Measurements from ENCODE around the gene MACROD1. TPM values are rescaled to one million over a fixed set of nuclear protein-coding genes. Genes with fewer than 3 reads are reported as not detected.

The MACROD1 gene
- total RNA-seq, 1 experiment from 2014 or later, result 36.9 TPM

DNA sequence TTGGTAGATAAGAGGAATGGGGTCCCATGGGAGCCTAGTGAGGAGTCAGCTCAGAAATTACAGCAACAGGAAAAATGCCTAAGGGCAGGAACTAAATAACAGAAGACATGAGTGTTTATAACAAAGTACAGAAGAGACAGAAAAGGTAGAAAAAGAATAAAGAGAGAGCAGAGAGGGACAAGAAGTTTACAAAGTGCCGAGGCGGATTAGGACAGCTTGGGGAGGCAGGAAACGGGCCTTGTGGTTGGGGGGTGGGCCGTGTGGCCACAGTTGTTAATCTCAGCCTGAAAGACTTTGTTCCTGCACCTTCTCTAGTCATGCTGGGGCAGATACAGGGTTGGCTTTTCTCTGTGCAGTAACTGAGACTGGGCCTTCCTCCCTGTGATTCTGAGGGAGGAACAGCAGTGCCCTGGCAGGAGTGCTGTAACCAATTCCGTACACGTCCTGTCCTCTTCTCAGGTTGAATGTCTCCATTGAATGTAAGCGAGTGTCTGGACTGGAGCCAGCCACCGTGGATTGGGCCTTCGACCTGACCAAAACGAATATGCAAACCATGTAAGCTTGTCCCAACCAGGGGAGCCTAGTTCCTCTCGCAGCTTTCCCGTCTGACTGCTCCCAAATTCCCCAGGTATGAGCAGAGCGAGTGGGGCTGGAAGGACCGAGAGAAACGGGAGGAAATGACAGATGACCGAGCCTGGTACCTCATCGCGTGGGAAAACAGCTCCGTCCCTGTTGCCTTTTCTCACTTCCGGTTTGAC is 214.0 kb downstream of the MACROD1 start (continued):
- TF ChIP-seq PRRX2 (CRISPR knock-in tag; IDR thresholded peaks at IDR 0.05), result no peak
- TF ChIP-seq, protein P1, sequence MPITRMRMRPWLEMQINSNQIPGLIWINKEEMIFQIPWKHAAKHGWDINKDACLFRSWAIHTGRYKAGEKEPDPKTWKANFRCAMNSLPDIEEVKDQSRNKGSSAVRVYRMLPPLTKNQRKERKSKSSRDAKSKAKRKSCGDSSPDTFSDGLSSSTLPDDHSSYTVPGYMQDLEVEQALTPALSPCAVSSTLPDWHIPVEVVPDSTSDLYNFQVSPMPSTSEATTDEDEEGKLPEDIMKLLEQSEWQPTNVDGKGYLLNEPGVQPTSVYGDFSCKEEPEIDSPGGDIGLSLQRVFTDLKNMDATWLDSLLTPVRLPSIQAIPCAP (CRISPR knock-in tag; IDR thresholded peaks at IDR 0.05), result no peak
- TF ChIP-seq, protein P2, sequence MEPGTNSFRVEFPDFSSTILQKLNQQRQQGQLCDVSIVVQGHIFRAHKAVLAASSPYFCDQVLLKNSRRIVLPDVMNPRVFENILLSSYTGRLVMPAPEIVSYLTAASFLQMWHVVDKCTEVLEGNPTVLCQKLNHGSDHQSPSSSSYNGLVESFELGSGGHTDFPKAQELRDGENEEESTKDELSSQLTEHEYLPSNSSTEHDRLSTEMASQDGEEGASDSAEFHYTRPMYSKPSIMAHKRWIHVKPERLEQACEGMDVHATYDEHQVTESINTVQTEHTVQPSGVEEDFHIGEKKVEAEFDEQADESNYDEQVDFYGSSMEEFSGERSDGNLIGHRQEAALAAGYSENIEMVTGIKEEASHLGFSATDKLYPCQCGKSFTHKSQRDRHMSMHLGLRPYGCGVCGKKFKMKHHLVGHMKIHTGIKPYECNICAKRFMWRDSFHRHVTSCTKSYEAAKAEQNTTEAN (CRISPR knock-in tag; IDR thresholded peaks at IDR 0.05), result no peak
- TF ChIP-seq MYBL2 (CRISPR knock-in tag; IDR thresholded peaks at IDR 0.05), result no peak
- TF ChIP-seq, protein P3, sequence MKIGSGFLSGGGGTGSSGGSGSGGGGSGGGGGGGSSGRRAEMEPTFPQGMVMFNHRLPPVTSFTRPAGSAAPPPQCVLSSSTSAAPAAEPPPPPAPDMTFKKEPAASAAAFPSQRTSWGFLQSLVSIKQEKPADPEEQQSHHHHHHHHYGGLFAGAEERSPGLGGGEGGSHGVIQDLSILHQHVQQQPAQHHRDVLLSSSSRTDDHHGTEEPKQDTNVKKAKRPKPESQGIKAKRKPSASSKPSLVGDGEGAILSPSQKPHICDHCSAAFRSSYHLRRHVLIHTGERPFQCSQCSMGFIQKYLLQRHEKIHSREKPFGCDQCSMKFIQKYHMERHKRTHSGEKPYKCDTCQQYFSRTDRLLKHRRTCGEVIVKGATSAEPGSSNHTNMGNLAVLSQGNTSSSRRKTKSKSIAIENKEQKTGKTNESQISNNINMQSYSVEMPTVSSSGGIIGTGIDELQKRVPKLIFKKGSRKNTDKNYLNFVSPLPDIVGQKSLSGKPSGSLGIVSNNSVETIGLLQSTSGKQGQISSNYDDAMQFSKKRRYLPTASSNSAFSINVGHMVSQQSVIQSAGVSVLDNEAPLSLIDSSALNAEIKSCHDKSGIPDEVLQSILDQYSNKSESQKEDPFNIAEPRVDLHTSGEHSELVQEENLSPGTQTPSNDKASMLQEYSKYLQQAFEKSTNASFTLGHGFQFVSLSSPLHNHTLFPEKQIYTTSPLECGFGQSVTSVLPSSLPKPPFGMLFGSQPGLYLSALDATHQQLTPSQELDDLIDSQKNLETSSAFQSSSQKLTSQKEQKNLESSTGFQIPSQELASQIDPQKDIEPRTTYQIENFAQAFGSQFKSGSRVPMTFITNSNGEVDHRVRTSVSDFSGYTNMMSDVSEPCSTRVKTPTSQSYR (CRISPR knock-in tag; IDR thresholded peaks at IDR 0.05), result no peak

Other genes starting within 250 kb of the MACROD1 start
- 77.4 to 98.3 TPM (median 92.0 TPM) in 3 replicates for gene RCOR2, start 248.9 kb downstream of the MACROD1 start, total RNA-seq (2021)
- gene NAA40, start 227.1 kb downstream of the MACROD1 start, total RNA-seq (2021), result 31.1 to 32.7 TPM (median 31.8 TPM) in 3 replicates
- 518 to 587 TPM (median 554 TPM) in 3 replicates for gene COX8A, start 191.5 kb downstream of the MACROD1 start, total RNA-seq (2021)
- 94.3 to 112 TPM (median 99.3 TPM) in 3 replicates for gene OTUB1, start 179.7 kb downstream of the MACROD1 start, total RNA-seq (2021)
- 0.14 to 0.20 TPM (median 0.16 TPM) in 3 replicates for gene FLRT1, start 130.2 kb downstream of the MACROD1 start, total RNA-seq (2021)
- 291 to 296 TPM (median 296 TPM) in 3 replicates for gene STIP1, start 20.1 kb upstream of the MACROD1 start, total RNA-seq (2021)
- 3.8 to 8.2 TPM (median 3.8 TPM) in 3 replicates for gene FERMT3, start 40.6 kb upstream of the MACROD1 start, total RNA-seq (2021)
- gene TRPT1, start 60.1 kb upstream of the MACROD1 start, total RNA-seq (2021), result 52.3 to 58.8 TPM (median 53.2 TPM) in 3 replicates
- 59.1 to 64.4 TPM (median 60.1 TPM) in 3 replicates for gene NUDT22, start 60.2 kb upstream of the MACROD1 start, total RNA-seq (2021)
- gene DNAJC4, start 64.4 kb upstream of the MACROD1 start, total RNA-seq (2021), result 26.0 to 27.2 TPM (median 27.1 TPM) in 3 replicates
- gene VEGFB, start 68.5 kb upstream of the MACROD1 start, total RNA-seq (2021), result 51.7 to 62.2 TPM (median 59.7 TPM) in 3 replicates
- gene FKBP2, start 75.0 kb upstream of the MACROD1 start, total RNA-seq (2021), result 57.2 to 65.9 TPM (median 61.7 TPM) in 3 replicates
- gene PPP1R14B, start 80.8 kb upstream of the MACROD1 start, total RNA-seq (2021), result 435 to 471 TPM (median 458 TPM) in 3 replicates
- gene PLCB3, start 85.4 kb upstream of the MACROD1 start, total RNA-seq (2021), result 80.0 to 97.4 TPM (median 82.2 TPM) in 3 replicates
- 30.5 to 34.7 TPM (median 31.3 TPM) in 3 replicates for gene BAD, start 118.6 kb upstream of the MACROD1 start, total RNA-seq (2021)
- 51.1 to 53.8 TPM (median 51.8 TPM) in 3 replicates for gene GPR137, start 119.7 kb upstream of the MACROD1 start, total RNA-seq (2021)
- 0.25 to 0.74 TPM (median 0.48 TPM) in 3 replicates for gene KCNK4, start 125.2 kb upstream of the MACROD1 start, total RNA-seq (2021)
- gene CATSPERZ, start 134.2 kb upstream of the MACROD1 start, total RNA-seq (2021), result 1.1 to 2.5 TPM (median 2.0 TPM) in 3 replicates
- 56.3 to 81.9 TPM (median 59.1 TPM) in 3 replicates for gene ESRRA, start 139.4 kb upstream of the MACROD1 start, total RNA-seq (2021)
- gene TRMT112, start 151.4 kb upstream of the MACROD1 start, total RNA-seq (2021), result 285 to 321 TPM (median 314 TPM) in 3 replicates
- 255 to 293 TPM (median 282 TPM) in 3 replicates for gene PRDX5, start 152.0 kb upstream of the MACROD1 start, total RNA-seq (2021)
- gene CCDC88B, start 174.1 kb upstream of the MACROD1 start, total RNA-seq (2021), result 17.0 to 22.0 TPM (median 19.9 TPM) in 3 replicates
- 16.8 to 18.3 TPM (median 18.3 TPM) in 3 replicates for gene RPS6KA4, start 193.0 kb upstream of the MACROD1 start, total RNA-seq (2021)

All from WTC11 (cell line).